Activated CD8-positive, alpha-beta memory T cell treated with anti-CD3 and anti-CD28 coated beads, Interleukin-2, amount 50 U/mL, for 24 hours (primary cell): ENCODE results near the gene PITX1.

Source experiments
- DNase-seq: peaks from one replicate; pipeline ENCODE4 v3.0.0-alpha.2; 2020; ENCODE audit errors: extremely low read depth

PITX1 gene

GRCh38 chr5:135062216-135063055 is 28.4 kb upstream of the PITX1 start:
- DNase-seq = no peak

- DNase-seq = no peak
Observed at GRCh38 chr5:135061001-135061400, 27.0 kb upstream of the PITX1 start.

- DNase-seq = no peak
Observed at GRCh38 chr5:135060021-135060420, 26.0 kb upstream of the PITX1 start.

- no peak for DNase-seq
Observed at GRCh38 chr5:135059000-135059923, 25.2 kb upstream of the PITX1 start.

- DNase-seq = no peak
Observed at GRCh38 chr5:135058331-135058732, 24.3 kb upstream of the PITX1 start.

GRCh38 chr5:135057233-135057632 is 23.2 kb upstream of the PITX1 start:
- no peak for DNase-seq

GRCh38 chr5:135056316-135057030 is 22.4 kb upstream of the PITX1 start:
- DNase-seq = no peak

- DNase-seq = no peak
Observed at GRCh38 chr5:135055396-135055795, 21.4 kb upstream of the PITX1 start.

GRCh38 chr5:135054546-135054945 is 20.5 kb upstream of the PITX1 start:
- no peak for DNase-seq

- DNase-seq = no peak
Observed at GRCh38 chr5:135053989-135054388, 20.0 kb upstream of the PITX1 start.

- DNase-seq = no peak
Observed at GRCh38 chr5:135053278-135053677, 19.2 kb upstream of the PITX1 start.

- no peak for DNase-seq
Observed at GRCh38 chr5:135052511-135053145, 18.6 kb upstream of the PITX1 start.

GRCh38 chr5:135051872-135052271 is 17.8 kb upstream of the PITX1 start:
- no peak for DNase-seq

- DNase-seq = no peak
Observed at GRCh38 chr5:135051399-135051798, 17.4 kb upstream of the PITX1 start.

GRCh38 chr5:135050244-135050767 is 16.3 kb upstream of the PITX1 start:
- DNase-seq = no peak

- no peak for DNase-seq
Observed at GRCh38 chr5:135048930-135049329, 14.9 kb upstream of the PITX1 start.

GRCh38 chr5:135048286-135048685 is 14.3 kb upstream of the PITX1 start:
- no peak for DNase-seq

- no peak for DNase-seq
Observed at GRCh38 chr5:135047347-135047695, 13.3 kb upstream of the PITX1 start.

GRCh38 chr5:135046661-135047346 is 12.8 kb upstream of the PITX1 start:
- DNase-seq = no peak

GRCh38 chr5:135045488-135045887 is 11.5 kb upstream of the PITX1 start:
- DNase-seq = no peak

GRCh38 chr5:135042595-135042994 is 8.6 kb upstream of the PITX1 start:
- no peak for DNase-seq
